ENCODE results near the gene ZNF44. TPM values are rescaled to one million over a fixed set of nuclear protein-coding genes. Genes with fewer than 3 reads are reported as not detected.

The ZNF44 gene
- total and polyA plus RNA-seq, 2 of the 13 experiments (the other 11 are each of a cell fraction or from before 2014, with no cell fraction given), result 6.9 to 15.7 TPM

GRCh38 chr19:12331211-12331941 lies 36.7 kb upstream of the ZNF44 start (continued):
- no peak for TF ChIP-seq ZNF891 (CRISPR knock-in tag; IDR thresholded peaks at IDR 0.05)
- 0 out of 2 replicates have a peak, but pooled peaks have one; percentile 42 for TF ChIP-seq ERF (CRISPR knock-in tag; IDR thresholded peaks at IDR 0.05)
- TF ChIP-seq KLF16 (CRISPR knock-in tag; IDR thresholded peaks at IDR 0.05), result no peak
- TF ChIP-seq GFI1 (CRISPR knock-in tag; IDR thresholded peaks at IDR 0.05; ENCODE audit: borderline replicate concordance), result peak; percentile 90
- 0 out of 2 replicates have a peak, but pooled peaks have one; percentile 29 for TF ChIP-seq DNMT3B (CRISPR knock-in tag; conservative IDR thresholded peaks at IDR 0.05)
- no peak for TF ChIP-seq SAFB2 (CRISPR knock-in tag; IDR thresholded peaks at IDR 0.05; ENCODE audit: borderline replicate concordance, low read depth)
- no peak for TF ChIP-seq ZNF652 (CRISPR knock-in tag; IDR thresholded peaks at IDR 0.05; ENCODE audit: borderline replicate concordance, low read depth)
- 0 out of 2 replicates have a peak, but pooled peaks have one; percentile 56 for TF ChIP-seq MAZ (IDR thresholded peaks at IDR 0.05; ENCODE audit: borderline replicate concordance, low read depth, low read length)
- TF ChIP-seq MAZ (CRISPR knock-in tag; IDR thresholded peaks at IDR 0.05; ENCODE audit: low read depth), result 0 out of 2 replicates have a peak, but pooled peaks have one; percentile 46
- TF ChIP-seq HMG20B (CRISPR knock-in tag; conservative IDR thresholded peaks at IDR 0.05), result no peak; the same call in 1 of the 2 replicates
- TF ChIP-seq CENPT (CRISPR knock-in tag; IDR thresholded peaks at IDR 0.05; ENCODE audit: low read depth), result no peak
- no peak for TF ChIP-seq ZIK1 (CRISPR knock-in tag; IDR thresholded peaks at IDR 0.05; ENCODE audit: borderline replicate concordance, low read depth)
- TF ChIP-seq AKNA (CRISPR knock-in tag; IDR thresholded peaks at IDR 0.05; ENCODE audit: borderline replicate concordance), result no peak
- TF ChIP-seq PTBP1 (IDR thresholded peaks at IDR 0.05; ENCODE audit: low read depth, low read length, poor library complexity, severe bottlenecking), result no peak
- no peak for TF ChIP-seq ZNF496 (CRISPR knock-in tag; IDR thresholded peaks at IDR 0.05; ENCODE audit: insufficient replicate concordance)
- no peak; the same call in 1 of the 2 replicates for TF ChIP-seq MXD4 (CRISPR knock-in tag; IDR thresholded peaks at IDR 0.05)
- TF ChIP-seq ZNF678 (CRISPR knock-in tag; IDR thresholded peaks at IDR 0.05), result no peak
- TF ChIP-seq ZNF790 (CRISPR knock-in tag; IDR thresholded peaks at IDR 0.05; ENCODE audit: borderline replicate concordance), result no peak
- TF ChIP-seq ARNT2 (CRISPR knock-in tag; IDR thresholded peaks at IDR 0.05; ENCODE audit: low read depth), result no peak
- TF ChIP-seq ZNF432 (CRISPR knock-in tag; IDR thresholded peaks at IDR 0.05; ENCODE audit: borderline replicate concordance), result no peak
- TF ChIP-seq RFX1 (IDR thresholded peaks at IDR 0.05), result no peak
- no peak for TF ChIP-seq ZNF280B (CRISPR knock-in tag; IDR thresholded peaks at IDR 0.05; ENCODE audit: borderline replicate concordance)
- no peak; the same call in 1 of the 2 replicates for TF ChIP-seq KDM5A (IDR thresholded peaks at IDR 0.05; ENCODE audit: borderline replicate concordance, low read length)
- TF ChIP-seq JUN (CRISPR knock-in tag; IDR thresholded peaks at IDR 0.05), result no peak
- TF ChIP-seq NFRKB (IDR thresholded peaks at IDR 0.05), result no peak

Measured in HepG2 (cell line).